B cell (primary cell): Measurements from ENCODE around the gene ARL4A. TPM values are rescaled to one million over a fixed set of nuclear protein-coding genes. Genes with fewer than 3 reads are reported as not detected.

Experiments used
- ATAC-seq: fragments of 200-7000 bp; cut with Tn5 transposase; one replicate; pipeline ENCODE4 v1.10.0; 2021; ENCODE audit warnings: low read depth, mild to moderate bottlenecking, moderate number of reproducible peaks, moderate library complexity
- CTCF ChIA-PET: fragments of 350-600 bp; sonication (Branson Sonifier 250); formaldehyde crosslinking; loops from one replicate; lab custom pipeline; 2021; ENCODE audit warnings: antibody characterized with exemption, inconsistent platforms; lab: Charles Lee
- POLR2A ChIA-PET: fragments of 350-600 bp; sonication (Branson Sonifier 250); formaldehyde crosslinking; loops from one replicate; lab custom pipeline; 2021; ENCODE audit warnings: antibody characterized with exemption; lab: Charles Lee
- DNase-seq: peaks from one replicate; pipeline ENCODE4 v3.0.0; 2013
- H2AFZ ChIP-seq: 2 replicates; pipeline ENCODE4 v1.6.1; 2012; ENCODE audit warnings: mild to moderate bottlenecking, low read depth, low read length; ENCODE audit not compliant: insufficient read depth, poor library complexity, severe bottlenecking
- H3K27ac ChIP-seq, 2 donors: 1 replicate in 1 of 2; 2 replicates in 1 of 2; pipeline ENCODE4 v1.5.1; 2012 to 2013; ENCODE audit warnings: low read length in 2 of 2, mild to moderate bottlenecking in 2 of 2, moderate library complexity in 1 of 2
- H3K27me3 ChIP-seq, 4 experiments: fragments of 200-600 bp in 1 of 4; sonication (generic) in 1 of 4; replicated peaks in 1 of 4; 1 replicate in 2 of 4; 2 replicates in 2 of 4; pipeline versions ENCODE4 v1.6.1 to v1.7.0; 2013 to 2016; ENCODE audit warnings: low read length in 3 of 4, mild to moderate bottlenecking in 2 of 4, mixed read lengths in 1 of 4, moderate library complexity in 1 of 4; ENCODE audit not compliant: insufficient read depth in 4 of 4, control insufficient read depth in 3 of 4; ENCODE audit errors: control extremely low read depth in 1 of 4
- H3K36me3 ChIP-seq, 2 experiments: replicated peaks in 1 of 2; 1 replicate in 1 of 2; 2 replicates in 1 of 2; pipeline versions ENCODE4 v1.6.1 to v1.7.1; 2013; ENCODE audit warnings: low read length in 1 of 2; ENCODE audit not compliant: insufficient read depth in 2 of 2, control insufficient read depth in 1 of 2; ENCODE audit errors: control extremely low read depth in 1 of 2, extremely low read depth in 1 of 2
- H3K4me1 ChIP-seq, 2 donors: fragments of 200-600 bp in 1 of 2; sonication (generic) in 1 of 2; 1 replicate in 1 of 2; 2 replicates in 1 of 2; pipeline versions ENCODE4 v1.5.1 to v1.6.1; 2013 to 2017; ENCODE audit warnings: low read length in 2 of 2; ENCODE audit not compliant: control insufficient read depth in 2 of 2, insufficient read depth in 2 of 2
- H3K4me2 ChIP-seq: replicated peaks from 2 replicates; pipeline ENCODE3; 2012; ENCODE audit warnings: mild to moderate bottlenecking, low read depth, low read length; ENCODE audit not compliant: poor library complexity, severe bottlenecking
- H3K4me3 ChIP-seq, 5 experiments: fragments of 200-600 bp in 1 of 5; sonication (generic) in 1 of 5; 1 replicate in 3 of 5; 2 replicates in 2 of 5; pipeline versions ENCODE4 v1.5.1 to v1.7.0; 2011 to 2016; ENCODE audit warnings: low read length in 4 of 5, mild to moderate bottlenecking in 4 of 5, low read depth in 2 of 5, control low read depth in 1 of 5, moderate library complexity in 1 of 5; ENCODE audit not compliant: insufficient read depth in 1 of 5; ENCODE audit errors: control extremely low read depth in 1 of 5, extremely low read depth in 1 of 5
- H3K79me2 ChIP-seq: fragments of 200-600 bp; sonication (generic); one replicate; pipeline ENCODE4 v1.6.0; 2016; ENCODE audit warnings: low read length; ENCODE audit not compliant: control insufficient read depth, insufficient read depth
- H3K9ac ChIP-seq: fragments of 200-600 bp; sonication (generic); 2 replicates; pipeline ENCODE4 v1.6.1; 2017; ENCODE audit warnings: mild to moderate bottlenecking, low read length, moderate library complexity
- H3K9me3 ChIP-seq, 3 donors: one replicate each; pipeline versions ENCODE4 v1.6.1 to v1.7.1; 2013; ENCODE audit warnings: low read length in 2 of 3; ENCODE audit not compliant: control insufficient read depth in 2 of 3, insufficient read depth in 1 of 3; ENCODE audit errors: control extremely low read depth in 1 of 3
- H4K20me1 ChIP-seq: 2 replicates; pipeline ENCODE4 v1.6.0; 2012; ENCODE audit warnings: mild to moderate bottlenecking, low read length; ENCODE audit not compliant: insufficient read depth, control insufficient read depth, poor library complexity, severe bottlenecking
- H3K27ac Mint-ChIP-seq: one replicate; pipeline ENCODE4 v1.8.0; 2021; ENCODE audit warnings: mixed read lengths
- H3K27me3 Mint-ChIP-seq: one replicate; pipeline ENCODE4 v1.8.0; 2021; ENCODE audit warnings: mixed read lengths
- H3K4me1 Mint-ChIP-seq: one replicate; pipeline ENCODE4 v1.8.0; 2021; ENCODE audit warnings: mixed read lengths
- H3K4me3 Mint-ChIP-seq: one replicate; pipeline ENCODE4 v1.8.0; 2021; ENCODE audit warnings: mixed read lengths
- H3K9me3 Mint-ChIP-seq: one replicate; pipeline ENCODE4 v1.8.0; 2022; ENCODE audit warnings: mixed read lengths; ENCODE audit not compliant: insufficient read depth
- EZH2 ChIP-seq: IDR thresholded peaks from 2 replicates; pipeline ENCODE4 v1.6.1; 2012; ENCODE audit warnings: borderline replicate concordance, low read depth, mild to moderate bottlenecking, moderate library complexity, low read length; ENCODE audit not compliant: insufficient read depth, poor library complexity, severe bottlenecking
- WGBS: methylation state at CpG from one replicate; pipeline ENCODE4 v1.1.5; 2013; ENCODE audit warnings: missing lambda C conversion rate; ENCODE audit not compliant: insufficient coverage; 5-methylcytosine and 5-hydroxymethylcytosine counted together
- intact Hi-C: fragments of 100-400 bp; cut with micrococcal nuclease; formaldehyde crosslinking; loops from one replicate; pipeline ENCODE4 v1.10.0; 2022
- polyA plus RNA-seq: library from polyadenylated mRNA; depleted of rRNA; stranded (reverse); fragments of >200 nt; gene quantifications from 2 replicates; pipeline ENCODE4 v1.2.3, GENCODE V29; 2012
- total RNA-seq, 2 donors: library from RNA; stranded (reverse); fragments of 120-200 nt in 1 of 2; gene quantifications; 1 replicate in 1 of 2; 2 replicates in 1 of 2; pipeline versions ENCODE4 v1.2.3 to v1.2.4, GENCODE V29; 2013 to 2022
- TF ChIP-seq, protein P1 (sequence below): fragments of 200-600 bp; IDR thresholded peaks from one replicate; pipeline ENCODE4 v1.8.0; 2022; ENCODE audit warnings: antibody characterized with exemption, mild to moderate bottlenecking

ARL4A gene
- total and polyA plus RNA-seq, 2 donors (not counting 1 experiment from before 2014, with no cell fraction given) = 14.2 to 100 TPM

DNA sequence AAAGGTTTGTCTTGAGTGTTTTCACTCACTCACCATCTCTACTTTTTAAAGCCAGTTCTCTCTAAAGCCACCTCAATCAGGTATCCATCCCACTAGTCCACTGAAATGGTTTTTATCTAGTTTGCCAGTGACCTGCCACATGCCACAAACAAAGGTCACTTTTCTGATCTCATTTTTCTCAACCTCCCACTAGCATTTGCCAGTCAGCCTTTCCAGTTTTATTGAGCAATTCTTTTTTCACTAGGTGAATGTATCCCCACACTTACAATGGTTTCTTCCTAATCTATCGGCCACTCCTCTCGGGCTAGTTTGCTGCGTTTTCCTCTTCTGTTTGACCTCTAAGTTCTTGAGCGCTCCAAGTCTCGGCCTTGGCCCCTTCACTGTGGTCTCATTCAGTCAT, 44.9 kb upstream of the ARL4A start:
- WGBS = 100% methylated on average over 3 of the region's 5 CpGs
- H3K27me3 ChIP-seq = no peaks in the 10 kb centered on the region

DNA sequence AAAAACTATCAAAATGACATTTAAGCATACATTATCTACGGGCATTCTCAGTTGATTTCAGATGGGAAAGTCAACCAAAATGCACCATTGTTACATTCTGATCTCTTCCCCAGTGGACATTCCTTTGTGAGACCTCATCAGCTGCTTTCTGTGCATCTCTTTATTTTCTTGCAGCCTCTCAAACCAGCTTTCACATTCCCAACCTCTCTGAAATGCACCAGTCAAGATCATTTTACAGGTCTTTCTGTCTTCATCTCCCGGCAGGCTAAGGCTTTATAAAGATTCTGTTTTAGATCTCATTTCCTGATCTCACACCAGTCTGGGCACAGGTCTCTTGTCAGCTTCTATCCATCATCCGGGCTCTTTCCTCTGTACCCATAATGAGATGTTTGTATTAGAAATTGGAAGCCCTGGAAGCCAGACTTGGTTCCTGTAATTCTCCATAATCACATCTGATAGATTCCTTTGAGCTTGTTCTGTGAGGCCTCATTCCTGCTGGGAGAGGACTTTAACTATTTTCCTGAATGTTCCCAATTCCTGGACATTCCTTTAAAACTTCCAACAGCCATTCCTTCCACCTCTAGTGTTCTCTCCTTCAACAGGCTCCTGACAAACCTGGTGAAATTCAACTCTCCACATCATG, 44.3 kb upstream of the ARL4A start:
- no peaks in the 10 kb centered on the region for H3K9me3 Mint-ChIP-seq
- intact Hi-C loops = no loop called here
- peak overlapping the region; percentile 31 for H3K4me2 ChIP-seq
- H3K27ac Mint-ChIP-seq = no peak overlapping the region
- no peaks in the 10 kb centered on the region for H3K9me3 ChIP-seq
- H3K27me3 ChIP-seq = no peaks in the 10 kb centered on the region
- peak overlapping the region; percentile 50 for H2AFZ ChIP-seq
- H3K79me2 ChIP-seq = no peaks in the 10 kb centered on the region
- TF ChIP-seq, protein P1, sequence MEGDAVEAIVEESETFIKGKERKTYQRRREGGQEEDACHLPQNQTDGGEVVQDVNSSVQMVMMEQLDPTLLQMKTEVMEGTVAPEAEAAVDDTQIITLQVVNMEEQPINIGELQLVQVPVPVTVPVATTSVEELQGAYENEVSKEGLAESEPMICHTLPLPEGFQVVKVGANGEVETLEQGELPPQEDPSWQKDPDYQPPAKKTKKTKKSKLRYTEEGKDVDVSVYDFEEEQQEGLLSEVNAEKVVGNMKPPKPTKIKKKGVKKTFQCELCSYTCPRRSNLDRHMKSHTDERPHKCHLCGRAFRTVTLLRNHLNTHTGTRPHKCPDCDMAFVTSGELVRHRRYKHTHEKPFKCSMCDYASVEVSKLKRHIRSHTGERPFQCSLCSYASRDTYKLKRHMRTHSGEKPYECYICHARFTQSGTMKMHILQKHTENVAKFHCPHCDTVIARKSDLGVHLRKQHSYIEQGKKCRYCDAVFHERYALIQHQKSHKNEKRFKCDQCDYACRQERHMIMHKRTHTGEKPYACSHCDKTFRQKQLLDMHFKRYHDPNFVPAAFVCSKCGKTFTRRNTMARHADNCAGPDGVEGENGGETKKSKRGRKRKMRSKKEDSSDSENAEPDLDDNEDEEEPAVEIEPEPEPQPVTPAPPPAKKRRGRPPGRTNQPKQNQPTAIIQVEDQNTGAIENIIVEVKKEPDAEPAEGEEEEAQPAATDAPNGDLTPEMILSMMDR = no peak
- no peak for TF ChIP-seq EZH2
- H3K4me1 Mint-ChIP-seq = peaks cover 8% of the 10 kb centered on the region
- ChIA-PET POLR2A (no interaction called here), CTCF (interaction anchor here (0.7 to 1.0 kb wide), 2 partner anchors 464 to 618 kb away, joined by 3 read pairs; no protein-coding TSS in a partner anchor)
- peak overlapping the region; percentile 14 to 23 for H3K27ac ChIP-seq
- WGBS = 100% methylated on average over 2 of the region's 3 CpGs
- ATAC-seq = no peak
- no peak overlapping the region for H3K9ac ChIP-seq
- peaks cover 3% of the 10 kb centered on the region for H3K27me3 Mint-ChIP-seq
- peaks cover 19 to 24% of the 10 kb centered on the region in 2 donors for H3K4me1 ChIP-seq
- no peaks in the 10 kb centered on the region for H3K36me3 ChIP-seq
- H3K4me3 ChIP-seq = no peak overlapping the region
- no peak for DNase-seq
- H4K20me1 ChIP-seq = no peaks in the 10 kb centered on the region
- no peak overlapping the region for H3K4me3 Mint-ChIP-seq

More for the DNA sequence above, 44.9 kb upstream of the ARL4A start:
- TF ChIP-seq, protein P1 = no peak
- no peak for TF ChIP-seq EZH2
- Mint-ChIP-seq H3K27me3 (peaks cover 3% of the 10 kb centered on the region), H3K27ac (no peak overlapping the region), H3K9me3 (no peaks in the 10 kb centered on the region), H3K4me1 (peaks cover 11% of the 10 kb centered on the region), H3K4me3 (no peak overlapping the region)
- ChIA-PET CTCF (no interaction called here), POLR2A (no interaction called here)
- no peak overlapping the region for H3K27ac ChIP-seq
- H3K36me3 ChIP-seq = no peaks in the 10 kb centered on the region
- H3K79me2 ChIP-seq = no peaks in the 10 kb centered on the region
- DNase-seq = no peak
- no peak overlapping the region for H2AFZ ChIP-seq
- intact Hi-C loops = no loop called here
- peaks cover 21 to 27% of the 10 kb centered on the region in 2 donors for H3K4me1 ChIP-seq
- no peak overlapping the region for H3K4me3 ChIP-seq
- no peak overlapping the region for H3K9ac ChIP-seq
- no peaks in the 10 kb centered on the region for H3K9me3 ChIP-seq
- H4K20me1 ChIP-seq = no peaks in the 10 kb centered on the region
- H3K4me2 ChIP-seq = no peak overlapping the region
- ATAC-seq = no peak
